ENCODE data around the gene HSPA1L.
A peak's percentile ranks its signal among the peaks of the same experiment; 100 is the strongest.
"Not testable (repeated sequence)": the region's sequence is repeated elsewhere in the genome, so short reads cannot be mapped to it uniquely, and the experiment has no call there.

Gene HSPA1L

GRCh38 chr6:31814677-31815024 is 432 bp downstream of the HSPA1L start:
- Mint-ChIP-seq H3K4me3 (peak overlapping the region; percentile 92), H3K27me3 (no peaks in the 10 kb centered on the region), H3K4me1 (peaks cover 48% of the 10 kb centered on the region), H3K9me3 (no peaks in the 10 kb centered on the region), H3K36me3 (peaks cover 31% of the 10 kb centered on the region), H3K27ac (peak overlapping the region; percentile 91)
- peak; percentile 86 for DNase-seq
- CTCF ChIA-PET = interaction anchor here (0.6 to 2.5 kb wide), 6 partner anchors 12 to 87 kb away, joined by 3 to 8 read pairs (median 3); partner anchors contain the start of gene CLIC1

DNA sequence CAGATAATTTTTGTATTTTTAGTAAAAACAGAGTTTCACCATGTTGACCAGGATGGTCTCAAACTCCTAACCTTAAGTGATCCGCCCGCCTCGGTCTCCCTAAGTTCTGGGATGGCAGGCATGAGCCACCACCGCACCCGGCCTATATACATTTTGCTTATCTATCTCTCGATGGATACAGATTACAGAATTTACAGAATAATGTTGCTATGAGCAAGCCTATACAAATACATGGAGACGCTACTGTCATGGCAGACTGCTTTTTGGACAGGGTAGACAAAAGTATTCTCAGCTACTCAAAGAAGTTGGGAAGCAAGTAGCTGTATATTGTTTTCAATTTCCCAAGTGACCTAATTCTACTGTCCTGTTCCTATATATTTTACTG is 1.6 kb downstream of the HSPA1L start:
- H3K4me3 Mint-ChIP-seq = peak overlapping the region; percentile 69
- CTCF ChIA-PET = interaction anchor here (1.8 to 2.5 kb wide), 2 partner anchors 23 to 86 kb away, joined by 5 to 8 read pairs; no protein-coding TSS in a partner anchor
- no peak for DNase-seq
- H3K36me3 Mint-ChIP-seq = peaks cover 30% of the 10 kb centered on the region
- H3K4me1 Mint-ChIP-seq = peaks cover 41% of the 10 kb centered on the region
- no peaks in the 10 kb centered on the region for H3K27me3 Mint-ChIP-seq
- peak overlapping the region; percentile 82 for H3K27ac Mint-ChIP-seq
- no peaks in the 10 kb centered on the region for H3K9me3 Mint-ChIP-seq

DNA sequence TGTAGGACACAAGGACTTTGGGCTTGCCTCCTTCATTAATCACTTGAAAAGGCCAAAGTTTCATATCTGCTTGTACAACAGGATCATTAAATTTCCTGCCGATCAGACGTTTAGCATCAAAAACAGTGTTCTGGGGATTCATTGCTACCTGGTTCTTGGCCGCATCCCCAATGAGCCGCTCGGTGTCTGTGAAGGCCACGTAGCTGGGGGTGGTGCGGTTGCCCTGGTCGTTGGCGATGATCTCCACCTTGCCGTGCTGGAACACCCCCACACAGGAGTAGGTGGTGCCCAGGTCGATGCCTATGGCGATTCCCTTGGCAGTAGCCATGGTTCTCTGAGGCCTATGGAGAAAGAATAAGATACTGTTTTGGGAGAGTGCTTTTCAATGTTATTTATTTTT is 3.4 kb downstream of the HSPA1L start:
- peaks cover 35% of the 10 kb centered on the region for H3K4me1 Mint-ChIP-seq
- peaks cover 23% of the 10 kb centered on the region for H3K36me3 Mint-ChIP-seq
- H3K4me3 Mint-ChIP-seq = no peak overlapping the region
- H3K27ac Mint-ChIP-seq = no peak overlapping the region
- H3K27me3 Mint-ChIP-seq = no peaks in the 10 kb centered on the region
- H3K9me3 Mint-ChIP-seq = no peaks in the 10 kb centered on the region
- DNase-seq = no peak
- CTCF ChIA-PET = interaction anchor here (0.9 to 1.8 kb wide), 2 partner anchors 12 to 22 kb away, joined by 4 to 5 read pairs; no protein-coding TSS in a partner anchor

GRCh38 chr6:31808599-31808998 is 6.5 kb downstream of the HSPA1L start:
- H3K27ac Mint-ChIP-seq, DNase-seq, H3K4me3 Mint-ChIP-seq, H3K27me3 Mint-ChIP-seq, H3K9me3 Mint-ChIP-seq, CTCF ChIA-PET: not testable (repeated sequence)
- Mint-ChIP-seq H3K36me3 (peaks cover 27% of the 10 kb centered on the region), H3K4me1 (peaks cover 52% of the 10 kb centered on the region)

GRCh38 chr6:31806470-31807272 is 8.4 kb downstream of the HSPA1L start, which contains the start of gene LSM2:
TSS of gene LSM2 (minus strand) at chr6:31806966. CDS start at chr6:31806757, 209 bp downstream.
- peaks cover 38% of the 10 kb centered on the region for H3K36me3 Mint-ChIP-seq
- no peaks in the 10 kb centered on the region for H3K27me3 Mint-ChIP-seq
- CTCF ChIA-PET = interaction anchor here (0.8 to 3.0 kb wide), 6 partner anchors 10 to 77 kb away, joined by 3 to 20 read pairs (median 4); partner anchors contain the start of genes DDAH2 and VARS1
- H3K4me1 Mint-ChIP-seq = peaks cover 42% of the 10 kb centered on the region
- no peaks in the 10 kb centered on the region for H3K9me3 Mint-ChIP-seq
- peak within 1 kb of the TSS; percentile 92 for H3K4me3 Mint-ChIP-seq
- DNase-seq = peak; percentile 98
- peak within 1 kb of the TSS; percentile 89 for H3K27ac Mint-ChIP-seq

DNA sequence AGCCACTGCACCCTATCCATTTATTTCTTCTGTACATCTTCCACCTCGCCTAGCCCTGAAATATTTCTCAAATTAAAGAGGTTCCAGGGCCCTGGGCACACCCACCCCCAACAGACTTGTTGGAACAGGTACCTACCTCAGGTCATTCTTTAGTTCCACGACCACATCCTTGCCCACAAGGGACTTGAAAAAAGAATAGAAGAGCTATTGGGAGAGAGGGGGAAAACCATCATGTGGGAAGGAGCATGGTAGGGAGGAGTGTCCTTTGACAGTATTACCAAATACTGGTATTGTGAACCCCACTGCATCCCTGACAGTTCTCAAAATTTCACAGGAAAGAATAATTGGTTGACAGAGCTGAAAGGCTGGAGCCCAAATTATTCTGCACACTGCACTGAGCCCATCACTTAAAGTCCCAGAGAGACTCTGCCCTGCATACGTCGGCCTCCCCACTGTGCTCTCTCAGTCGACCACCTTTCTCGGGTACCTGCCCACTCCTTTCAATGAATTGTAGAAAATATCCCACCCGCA is 9.1 kb downstream of the HSPA1L start:
- Mint-ChIP-seq H3K27ac (peak overlapping the region; percentile 89), H3K36me3 (peaks cover 38% of the 10 kb centered on the region), H3K27me3 (no peaks in the 10 kb centered on the region), H3K9me3 (no peaks in the 10 kb centered on the region), H3K4me1 (peaks cover 46% of the 10 kb centered on the region), H3K4me3 (peak overlapping the region; percentile 92)
- DNase-seq = no peak
- CTCF ChIA-PET = interaction anchor here (0.8 to 3.0 kb wide), 7 partner anchors 9 to 125 kb away, joined by 3 to 20 read pairs (median 3); partner anchors contain the start of genes DDAH2, LY6G5C and VARS1

DNA sequence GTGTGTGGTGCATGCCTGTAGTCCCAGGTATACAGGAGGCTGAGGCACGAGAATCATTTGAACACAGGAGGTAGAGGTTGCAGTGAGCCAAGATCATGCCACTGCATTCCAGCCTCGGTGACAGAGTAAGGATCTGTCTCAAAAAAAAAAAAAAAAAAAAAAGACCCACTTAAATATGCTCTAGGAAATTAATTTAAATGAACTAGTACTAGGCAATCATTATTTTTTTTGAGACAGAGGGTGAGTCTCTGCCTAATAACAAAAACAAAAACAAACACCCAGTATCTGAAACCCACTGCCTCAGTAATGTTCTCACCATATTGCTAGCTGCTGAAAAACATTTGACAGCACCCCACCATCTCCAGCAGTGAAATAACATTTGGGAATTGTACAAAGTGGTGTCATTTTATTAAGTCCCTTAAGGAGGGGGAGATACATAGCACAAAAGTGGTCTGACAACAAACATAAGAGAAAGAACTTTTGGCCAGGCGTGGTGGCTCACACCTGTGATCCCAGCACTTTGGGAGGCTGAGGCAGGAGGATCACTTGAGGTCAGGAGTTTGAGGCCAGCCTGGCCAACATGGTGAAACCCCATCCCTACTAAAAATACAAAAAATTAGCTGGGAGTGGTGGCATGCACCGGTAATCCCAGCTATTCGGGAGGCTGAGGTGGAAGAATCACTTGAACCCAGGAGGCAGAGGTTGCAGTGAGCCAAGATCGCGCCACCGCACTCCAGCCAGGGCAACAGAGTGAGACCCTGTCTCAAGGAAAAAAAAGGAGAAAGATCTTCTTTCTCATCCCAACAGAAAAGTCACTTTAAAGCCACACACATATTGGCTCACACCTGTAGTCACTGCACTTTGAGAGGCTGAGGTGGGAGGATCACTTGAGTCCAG is 13.8 kb downstream of the HSPA1L start:
- CTCF ChIA-PET = interaction anchor here (0.6 kb wide), 1 partner anchor 123 kb away, joined by 3 read pairs; no protein-coding TSS in a partner anchor
- DNase-seq, H3K27me3 Mint-ChIP-seq, H3K9me3 Mint-ChIP-seq, H3K4me3 Mint-ChIP-seq: not testable (repeated sequence)
- Mint-ChIP-seq H3K4me1 (peaks cover 56% of the 10 kb centered on the region), H3K36me3 (peaks cover 33% of the 10 kb centered on the region), H3K27ac (peak overlapping the region; percentile 60)

DNA sequence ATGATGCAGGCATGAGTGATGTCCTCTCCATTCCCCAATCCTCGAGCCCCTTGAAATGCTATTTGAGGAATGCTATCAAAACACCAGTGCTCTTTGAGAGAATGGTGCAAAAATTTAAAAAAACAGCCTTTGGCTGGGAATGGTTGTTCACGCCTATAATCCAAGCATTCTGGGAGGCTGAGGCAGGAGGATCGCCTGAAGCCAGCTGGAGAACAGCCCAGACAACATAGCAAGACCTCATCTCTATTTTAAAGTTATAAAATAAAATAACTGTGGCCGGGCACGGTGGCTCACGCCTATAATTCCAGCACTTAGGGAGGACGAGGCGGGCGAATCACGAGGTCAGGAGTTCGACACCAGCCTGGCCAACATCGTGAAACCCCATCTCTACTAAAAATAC is 15.3 kb downstream of the HSPA1L start:
- H3K4me3 Mint-ChIP-seq = no peak overlapping the region
- peaks cover 45% of the 10 kb centered on the region for H3K4me1 Mint-ChIP-seq
- H3K9me3 Mint-ChIP-seq = no peaks in the 10 kb centered on the region
- H3K36me3 Mint-ChIP-seq = peaks cover 29% of the 10 kb centered on the region
- DNase-seq = no peak
- no peaks in the 10 kb centered on the region for H3K27me3 Mint-ChIP-seq
- H3K27ac Mint-ChIP-seq = peak overlapping the region; percentile 37
- CTCF ChIA-PET = interaction anchor here (1.2 kb wide), 1 partner anchor 30 kb away, joined by 7 read pairs; no protein-coding TSS in a partner anchor

GRCh38 chr6:31797588-31797987 is 17.5 kb downstream of the HSPA1L start:
- no peaks in the 10 kb centered on the region for H3K27me3 Mint-ChIP-seq
- H3K27ac Mint-ChIP-seq = peak overlapping the region; percentile 85
- H3K36me3 Mint-ChIP-seq = peaks cover 23% of the 10 kb centered on the region
- peaks cover 47% of the 10 kb centered on the region for H3K4me1 Mint-ChIP-seq
- peak; percentile 71 for DNase-seq
- H3K9me3 Mint-ChIP-seq = no peaks in the 10 kb centered on the region
- peak overlapping the region; percentile 42 for H3K4me3 Mint-ChIP-seq
- CTCF ChIA-PET = interaction anchor here (3.1 kb wide), 1 partner anchor 8 kb away, joined by 20 read pairs; the partner anchor contains the start of gene LSM2

DNA sequence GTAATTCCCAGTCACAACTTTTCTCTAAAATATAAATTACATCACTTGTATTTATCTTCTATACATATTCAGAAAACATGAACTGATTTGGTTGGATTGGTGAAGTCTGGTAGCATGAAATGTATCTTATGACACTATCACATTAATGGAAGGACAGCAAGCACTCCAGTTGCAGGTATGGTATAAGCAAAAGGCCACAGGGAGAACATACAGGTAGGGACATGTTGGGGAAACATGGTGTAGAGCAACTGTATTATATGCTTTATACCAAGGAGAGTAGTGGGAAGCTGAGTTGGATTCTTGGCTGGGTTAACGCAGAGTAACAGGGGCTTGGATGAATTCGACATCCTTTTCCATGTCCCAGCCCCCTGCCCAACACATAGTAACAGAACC is 18.1 kb downstream of the HSPA1L start:
- CTCF ChIA-PET = interaction anchor here (1.5 to 3.1 kb wide), 3 partner anchors 9 to 59 kb away, joined by 3 to 20 read pairs (median 10); partner anchors contain the start of gene LSM2
- Mint-ChIP-seq H3K36me3 (peaks cover 26% of the 10 kb centered on the region), H3K4me3 (peak overlapping the region; percentile 46), H3K27ac (peak overlapping the region; percentile 85), H3K27me3 (no peaks in the 10 kb centered on the region), H3K9me3 (no peaks in the 10 kb centered on the region), H3K4me1 (peaks cover 50% of the 10 kb centered on the region)
- no peak for DNase-seq

DNA sequence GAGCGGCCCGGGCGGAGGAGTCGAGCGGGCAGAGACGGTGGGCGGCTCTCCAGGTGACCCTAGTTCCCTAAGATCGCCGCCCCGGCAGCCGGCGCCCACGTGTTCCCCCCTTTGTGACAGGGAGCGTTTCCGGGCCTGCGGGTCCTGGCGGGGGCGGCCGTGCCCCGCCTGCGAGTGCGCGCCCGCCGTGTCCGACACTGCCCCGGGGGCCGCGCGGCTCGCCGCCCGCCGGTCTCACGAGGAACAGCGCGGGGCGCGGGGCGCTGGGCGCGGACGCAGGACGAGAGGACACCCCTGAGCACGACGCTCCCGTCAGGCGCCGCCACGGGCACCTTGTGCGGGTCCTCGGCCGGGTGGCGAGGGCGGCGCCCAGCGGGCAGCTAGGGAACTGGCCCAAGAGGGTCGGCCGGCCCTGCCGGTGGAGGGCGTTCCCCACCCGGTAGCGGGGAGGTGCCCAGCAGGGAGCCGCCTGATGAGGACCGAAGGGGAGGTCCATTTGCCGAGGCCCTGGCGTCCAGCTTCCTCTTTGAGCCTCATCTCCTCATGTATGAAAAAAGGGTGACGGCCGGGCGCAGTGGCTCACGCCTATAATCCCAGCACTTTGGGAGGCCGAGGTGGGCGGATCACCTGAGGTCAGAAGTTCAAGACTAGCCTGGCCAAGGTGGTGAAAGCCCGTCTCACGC is 19.3 kb downstream of the HSPA1L start, which contains the start of gene VARS1:
Gene VARS1 (minus strand): TSS at position 137 of the 683 bp plus-strand sequence. CDS start 535 bp downstream, outside the sequence.
- Mint-ChIP-seq H3K9me3 (no peaks in the 10 kb centered on the region), H3K27me3 (no peaks in the 10 kb centered on the region)

DNA sequence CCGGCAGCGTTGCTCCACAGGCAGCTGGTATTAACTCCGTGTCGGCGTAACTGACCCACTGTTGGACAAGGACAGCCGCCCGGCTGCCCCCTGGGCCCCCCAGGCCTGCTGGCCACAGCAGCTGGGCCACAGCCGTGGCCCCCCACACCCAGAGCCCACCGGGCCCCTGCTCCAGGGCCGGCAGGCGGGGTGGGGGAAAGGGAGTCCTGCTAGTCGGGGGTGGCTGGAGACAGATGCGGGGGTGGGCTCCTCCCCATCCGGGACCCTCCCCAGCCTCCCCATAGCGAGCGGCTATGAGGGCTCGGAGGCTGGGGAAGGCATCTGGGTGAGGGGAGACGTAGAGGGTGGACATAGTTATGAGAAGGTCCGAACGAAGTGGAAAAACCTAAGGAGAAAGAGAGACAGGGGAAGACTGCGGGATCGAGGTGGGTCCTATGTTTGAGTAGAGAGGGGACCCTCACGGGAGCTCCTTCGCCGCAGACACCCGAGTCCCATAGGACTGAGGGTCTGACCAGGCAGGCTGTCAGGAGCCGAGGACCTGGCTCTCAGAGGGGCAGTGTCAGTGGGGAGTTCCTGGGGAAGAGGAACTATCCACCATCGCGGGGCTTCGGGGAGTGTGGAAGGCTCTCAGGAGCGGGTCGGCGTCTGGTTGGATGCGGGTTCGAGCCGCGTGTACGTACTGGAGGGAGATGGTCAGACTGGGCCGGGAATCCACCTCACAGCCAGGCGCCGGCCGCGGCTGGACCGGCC is 20.0 kb downstream of the HSPA1L start:
- CTCF ChIA-PET = interaction anchor here (0.6 to 3.1 kb wide), 5 partner anchors 11 to 401 kb away, joined by 3 to 20 read pairs (median 3); partner anchors contain the start of gene LSM2
- Mint-ChIP-seq H3K27ac (peak overlapping the region; percentile 96), H3K36me3 (peaks cover 29% of the 10 kb centered on the region), H3K4me1 (peaks cover 52% of the 10 kb centered on the region), H3K27me3 (no peaks in the 10 kb centered on the region), H3K9me3 (no peaks in the 10 kb centered on the region), H3K4me3 (peak overlapping the region; percentile 98)
- peak; percentile 30 for DNase-seq

More for the DNA sequence above, 19.3 kb downstream of the HSPA1L start, which contains the start of gene VARS1:
- peak within 1 kb of the TSS; percentile 98 for H3K4me3 Mint-ChIP-seq
- H3K36me3 Mint-ChIP-seq = peaks cover 26% of the 10 kb centered on the region
- peak within 1 kb of the TSS; percentile 96 for H3K27ac Mint-ChIP-seq
- DNase-seq = peak; percentile 89
- peaks cover 50% of the 10 kb centered on the region for H3K4me1 Mint-ChIP-seq
- CTCF ChIA-PET = interaction anchor here (0.7 to 3.1 kb wide), 11 partner anchors 10 to 400 kb away, joined by 3 to 20 read pairs (median 3); partner anchors contain the start of genes CLIC1, DDAH2, HSPA1B and LSM2
